OCI-LY3 (cell line): Measurements from ENCODE around the gene CCR4.

Experiments used
- H2AFZ ChIP-seq: fragments of 200-600, 300-600 bp; shearing (Covaris generic); 2 replicates; pipeline ENCODE4 v1.6.0; 2014; ENCODE audit warnings: antibody characterized with exemption, low read depth, low read length
- H3K27ac ChIP-seq: fragments of 200-600, 300-600 bp; sonication (generic); 2 replicates; pipeline ENCODE4 v1.5.1; 2014; ENCODE audit warnings: mild to moderate bottlenecking, low read length, moderate library complexity, mixed read lengths
- H3K27me3 ChIP-seq: fragments of 200-600, 300-600 bp; sonication (generic); 2 replicates; pipeline ENCODE4 v1.6.1; 2014; ENCODE audit warnings: low read depth, low read length, mixed read lengths
- H3K36me3 ChIP-seq: fragments of 200-600, 300-600 bp; sonication (generic); replicated peaks from 2 replicates; pipeline ENCODE3; 2014; ENCODE audit warnings: low read depth, low read length, mixed read lengths
- H3K4me1 ChIP-seq: fragments of 300-600, 200-600 bp; sonication (generic); 2 replicates; pipeline ENCODE4 v1.6.1; 2014; ENCODE audit warnings: low read length, mixed read lengths
- H3K4me2 ChIP-seq: fragments of 200-600, 300-600 bp; sonication (generic); 2 replicates; pipeline ENCODE4 v1.6.1; 2014; ENCODE audit warnings: low read length, mixed read lengths
- H3K4me3 ChIP-seq: fragments of 300-600, 200-600 bp; sonication (generic); 2 replicates; pipeline ENCODE4 v1.5.1; 2014; ENCODE audit warnings: antibody characterized with exemption, mild to moderate bottlenecking, low read length, moderate library complexity
- H3K79me2 ChIP-seq: fragments of 300-600, 200-600 bp; shearing (Covaris generic); 2 replicates; pipeline ENCODE4 v1.6.1; 2014; ENCODE audit warnings: mild to moderate bottlenecking, low read length, mixed read lengths
- H3K9ac ChIP-seq: fragments of 300-600, 200-600 bp; shearing (Covaris generic); 2 replicates; pipeline ENCODE4 v1.6.0; 2014; ENCODE audit warnings: mild to moderate bottlenecking, low read length, moderate library complexity
- H3K9me3 ChIP-seq: fragments of 200-600, 300-600 bp; shearing (Covaris generic); 2 replicates; pipeline ENCODE4 v1.6.1; 2014; ENCODE audit warnings: low read length, mixed read lengths; ENCODE audit not compliant: insufficient read depth
- H4K20me1 ChIP-seq: fragments of 200-600, 300-600 bp; sonication (generic); 2 replicates; pipeline ENCODE4 v1.6.1; 2016; ENCODE audit warnings: low read length, mixed read lengths; ENCODE audit not compliant: insufficient read depth
- EZH2phosphoT487 ChIP-seq: fragments of 200-600 bp; shearing (Covaris generic); IDR thresholded peaks from 2 replicates; pipeline ENCODE4 v1.6.1; 2018; ENCODE audit warnings: antibody characterized with exemption, mixed run types, low read depth
- TF ChIP-seq, protein P1 (sequence below): fragments of 200-600, 300-600 bp; sonication (generic); IDR thresholded peaks from 2 replicates; pipeline ENCODE4 v1.5.1; 2014; ENCODE audit warnings: antibody characterized with exemption, low read length, low read depth

Gene CCR4

DNA sequence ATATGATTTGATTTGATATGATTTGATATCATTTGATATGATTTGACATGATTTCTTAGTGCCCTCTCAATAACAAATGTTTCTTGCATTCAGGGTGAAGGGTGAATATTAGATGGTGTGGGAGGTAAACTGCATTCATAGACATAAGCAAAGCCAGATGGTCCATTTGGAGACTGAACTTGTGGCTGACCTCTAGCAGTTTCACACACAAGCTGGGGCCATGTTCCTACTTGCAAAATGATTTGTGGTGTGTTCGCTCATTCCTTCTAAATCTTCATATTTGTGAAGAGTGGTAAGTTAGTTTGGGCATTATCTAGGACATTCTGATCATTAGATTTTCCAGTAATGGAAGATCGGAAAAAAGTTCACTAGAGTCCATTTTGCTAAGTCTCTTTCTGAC is 40.5 kb upstream of the CCR4 start:
- Histone ChIP-seq H3K79me2 (no peaks in the 10 kb centered on the region), H3K9me3 (no peaks in the 10 kb centered on the region), H4K20me1 (no peaks in the 10 kb centered on the region), H3K4me3 (no peak overlapping the region), H2AFZ (no peak overlapping the region), H3K36me3 (no peaks in the 10 kb centered on the region), H3K27me3 (no peaks in the 10 kb centered on the region), H3K4me2 (no peak overlapping the region), H3K9ac (no peak overlapping the region), H3K4me1 (no peaks in the 10 kb centered on the region), H3K27ac (no peak overlapping the region)
- TF ChIP-seq, protein P1, sequence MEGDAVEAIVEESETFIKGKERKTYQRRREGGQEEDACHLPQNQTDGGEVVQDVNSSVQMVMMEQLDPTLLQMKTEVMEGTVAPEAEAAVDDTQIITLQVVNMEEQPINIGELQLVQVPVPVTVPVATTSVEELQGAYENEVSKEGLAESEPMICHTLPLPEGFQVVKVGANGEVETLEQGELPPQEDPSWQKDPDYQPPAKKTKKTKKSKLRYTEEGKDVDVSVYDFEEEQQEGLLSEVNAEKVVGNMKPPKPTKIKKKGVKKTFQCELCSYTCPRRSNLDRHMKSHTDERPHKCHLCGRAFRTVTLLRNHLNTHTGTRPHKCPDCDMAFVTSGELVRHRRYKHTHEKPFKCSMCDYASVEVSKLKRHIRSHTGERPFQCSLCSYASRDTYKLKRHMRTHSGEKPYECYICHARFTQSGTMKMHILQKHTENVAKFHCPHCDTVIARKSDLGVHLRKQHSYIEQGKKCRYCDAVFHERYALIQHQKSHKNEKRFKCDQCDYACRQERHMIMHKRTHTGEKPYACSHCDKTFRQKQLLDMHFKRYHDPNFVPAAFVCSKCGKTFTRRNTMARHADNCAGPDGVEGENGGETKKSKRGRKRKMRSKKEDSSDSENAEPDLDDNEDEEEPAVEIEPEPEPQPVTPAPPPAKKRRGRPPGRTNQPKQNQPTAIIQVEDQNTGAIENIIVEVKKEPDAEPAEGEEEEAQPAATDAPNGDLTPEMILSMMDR: no peak
- no peak for TF ChIP-seq EZH2phosphoT487

DNA sequence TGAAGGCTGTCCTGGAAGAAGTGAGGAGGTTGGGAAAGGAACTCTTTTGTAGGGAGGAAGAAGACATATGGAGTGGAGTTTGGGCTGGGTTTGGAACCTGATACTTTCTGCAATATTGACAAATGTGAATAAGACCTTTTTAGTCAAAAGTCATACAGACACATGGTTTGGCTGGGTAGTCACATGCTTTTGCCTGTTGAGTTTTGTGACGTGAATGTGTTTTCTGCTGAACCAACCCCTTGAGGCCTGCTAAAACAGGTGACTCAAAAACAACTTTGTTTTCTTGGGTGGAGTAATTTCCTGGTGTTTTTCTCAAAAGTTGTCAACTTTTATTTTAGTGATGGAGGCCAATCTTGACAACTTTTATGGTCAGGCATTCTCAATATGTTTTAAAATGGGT is 39.4 kb upstream of the CCR4 start:
- Histone ChIP-seq H4K20me1 (no peaks in the 10 kb centered on the region), H3K27ac (no peak overlapping the region), H3K36me3 (no peaks in the 10 kb centered on the region), H3K4me2 (no peak overlapping the region), H3K79me2 (no peaks in the 10 kb centered on the region), H3K4me3 (no peak overlapping the region), H3K9ac (no peak overlapping the region), H3K9me3 (peaks cover 5% of the 10 kb centered on the region; the same call in 1 of the 2 replicates), H3K4me1 (no peaks in the 10 kb centered on the region), H3K27me3 (no peaks in the 10 kb centered on the region), H2AFZ (no peak overlapping the region)
- TF ChIP-seq, protein P1: no peak
- no peak for TF ChIP-seq EZH2phosphoT487

DNA sequence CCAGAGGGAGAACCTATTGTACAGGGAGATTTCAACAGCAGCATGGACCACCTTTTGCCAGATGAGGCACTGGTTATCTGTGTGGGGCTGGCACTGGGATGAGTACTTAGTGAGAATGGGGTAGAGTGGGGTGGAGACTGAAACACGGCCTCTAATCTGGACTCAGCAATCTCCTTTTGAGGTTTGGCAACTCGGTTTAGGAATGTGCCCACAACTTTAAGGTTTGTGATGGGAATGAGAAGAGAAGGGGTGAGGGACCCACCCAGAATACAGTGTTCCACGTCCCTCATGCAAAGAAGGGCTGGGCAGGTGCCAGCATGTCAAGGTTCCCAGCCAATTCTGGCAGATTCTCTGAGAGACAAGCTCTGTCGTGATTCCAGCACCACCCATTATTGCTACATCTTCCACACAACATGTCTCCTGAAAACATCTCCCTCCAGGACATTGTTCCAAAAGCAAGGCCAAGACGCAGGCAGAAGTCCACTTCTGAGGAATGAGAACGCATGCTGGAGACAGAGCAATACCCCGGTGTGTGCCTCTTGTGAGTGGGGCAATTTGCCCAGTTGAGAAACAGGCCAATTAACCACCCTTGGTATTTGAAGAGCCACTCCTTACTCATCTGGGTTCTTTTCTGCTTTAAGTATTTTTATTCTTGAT is 37.5 kb upstream of the CCR4 start:
- Histone ChIP-seq H3K27ac (no peak overlapping the region), H3K4me2 (no peak overlapping the region), H3K27me3 (no peaks in the 10 kb centered on the region)

DNA sequence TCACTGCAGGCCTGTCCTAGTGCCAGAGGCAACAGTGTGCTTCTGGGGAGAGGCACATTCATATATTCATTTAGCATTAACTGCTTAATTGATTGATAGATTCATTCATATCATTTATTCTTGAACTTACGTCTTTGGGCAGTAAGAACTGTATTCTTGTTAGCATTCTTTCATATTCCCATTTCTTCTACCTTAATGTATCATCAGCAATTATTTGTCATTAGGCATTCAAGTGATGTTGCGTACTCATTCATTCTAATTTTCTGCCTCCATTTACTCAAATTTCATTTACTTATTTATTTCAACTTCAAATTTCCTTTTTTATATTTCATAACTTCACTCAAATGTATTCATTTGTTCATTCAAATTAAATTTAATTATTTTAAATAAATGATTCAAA is 31.5 kb upstream of the CCR4 start:
- Histone ChIP-seq H3K9ac (no peak overlapping the region), H3K9me3 (peaks cover 12% of the 10 kb centered on the region; the same call in 1 of the 2 replicates)
- TF ChIP-seq, protein P1: no peak
- no peak for TF ChIP-seq EZH2phosphoT487

More for the DNA sequence above, 37.5 kb upstream of the CCR4 start:
- peaks cover 12% of the 10 kb centered on the region; the same call in 1 of the 2 replicates for H3K9me3 ChIP-seq
- no peaks in the 10 kb centered on the region for H4K20me1 ChIP-seq
- H3K36me3 ChIP-seq: no peaks in the 10 kb centered on the region
- H3K4me1 ChIP-seq: no peaks in the 10 kb centered on the region
- H2AFZ ChIP-seq: peak overlapping the region; percentile 21; the same call in 1 of the 2 replicates
- no peak overlapping the region for H3K4me3 ChIP-seq
- TF ChIP-seq, protein P1: no peak
- no peak for TF ChIP-seq EZH2phosphoT487
- no peak overlapping the region for H3K9ac ChIP-seq
- H3K79me2 ChIP-seq: no peaks in the 10 kb centered on the region

More for the DNA sequence above, 31.5 kb upstream of the CCR4 start:
- H3K27ac ChIP-seq: no peak overlapping the region
- no peak overlapping the region for H3K4me3 ChIP-seq
- no peaks in the 10 kb centered on the region for H3K79me2 ChIP-seq
- 0 out of 2 replicates have a peak, but pooled peaks cover 9% of the 10 kb centered on the region for H3K27me3 ChIP-seq
- H2AFZ ChIP-seq: no peak overlapping the region
- no peaks in the 10 kb centered on the region for H4K20me1 ChIP-seq
- no peaks in the 10 kb centered on the region for H3K36me3 ChIP-seq
- H3K4me1 ChIP-seq: no peaks in the 10 kb centered on the region
- H3K4me2 ChIP-seq: no peak overlapping the region
